Activated naive CD4-positive, alpha-beta T cell treated with anti-CD3 and anti-CD28 coated beads, Interleukin-2, amount 50 U/mL, for 24 hours (primary cell): ENCODE results near the gene ADAP1.

ENCODE experiments used
- H3K27ac Mint-ChIP-seq: one replicate; pipeline ENCODE4 v1.8.0; 2021; ENCODE audit warnings: mild to moderate bottlenecking, mixed read lengths
- H3K27me3 Mint-ChIP-seq: one replicate; pipeline ENCODE4 v1.8.0; 2021; ENCODE audit warnings: mixed read lengths
- H3K36me3 Mint-ChIP-seq: one replicate; pipeline ENCODE4 v1.8.0; 2021; ENCODE audit warnings: mixed read lengths
- H3K4me1 Mint-ChIP-seq: one replicate; pipeline ENCODE4 v1.8.0; 2021; ENCODE audit warnings: mixed read lengths
- H3K4me3 Mint-ChIP-seq: one replicate; pipeline ENCODE4 v1.8.0; 2021; ENCODE audit warnings: mild to moderate bottlenecking, mixed read lengths
- H3K9me3 Mint-ChIP-seq: one replicate; pipeline ENCODE4 v1.8.0; 2021; ENCODE audit warnings: mixed read lengths

ADAP1 gene

DNA sequence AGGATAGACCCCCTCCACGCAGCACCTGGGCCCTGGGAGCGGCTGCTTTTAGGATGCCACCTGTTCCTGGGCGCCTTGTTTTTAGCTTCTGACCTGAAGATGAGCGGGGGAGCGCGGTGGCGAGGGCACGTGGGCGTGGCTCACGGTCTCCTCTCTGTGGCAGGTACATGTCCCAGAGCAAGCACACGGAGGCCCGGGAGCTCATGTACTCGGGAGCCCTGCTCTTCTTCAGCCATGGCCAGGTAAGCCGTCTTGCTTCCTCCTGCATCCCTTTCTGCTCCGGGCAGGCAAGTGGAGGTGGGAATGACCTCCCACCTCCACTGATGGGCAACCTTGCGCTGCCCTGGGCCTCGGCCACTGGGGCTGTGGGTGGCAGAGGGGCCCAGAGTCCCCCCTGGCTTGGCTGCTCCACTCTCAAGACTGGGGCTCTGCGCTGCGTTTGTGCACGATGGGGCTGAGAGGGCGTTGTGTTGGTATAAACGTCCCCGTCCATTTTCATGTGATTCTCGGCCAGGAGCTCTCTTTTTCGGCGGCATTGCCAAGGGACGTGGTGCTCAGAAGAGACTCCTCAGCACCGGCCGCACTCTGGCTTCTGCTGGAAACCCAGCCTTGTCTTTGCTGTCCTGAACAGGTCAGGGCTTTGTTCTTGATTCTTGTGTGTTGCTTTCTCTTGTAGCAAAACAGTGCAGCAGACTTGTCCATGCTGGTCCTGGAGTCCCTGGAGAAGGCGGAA lies 68.4 kb downstream of the ADAP1 start:
- H3K27ac Mint-ChIP-seq = no peak overlapping the region
- H3K4me3 Mint-ChIP-seq = no peak overlapping the region
- H3K27me3 Mint-ChIP-seq = no peaks in the 10 kb centered on the region
- no peaks in the 10 kb centered on the region for H3K9me3 Mint-ChIP-seq
- no peaks in the 10 kb centered on the region for H3K36me3 Mint-ChIP-seq
- H3K4me1 Mint-ChIP-seq = peaks cover 20% of the 10 kb centered on the region

DNA sequence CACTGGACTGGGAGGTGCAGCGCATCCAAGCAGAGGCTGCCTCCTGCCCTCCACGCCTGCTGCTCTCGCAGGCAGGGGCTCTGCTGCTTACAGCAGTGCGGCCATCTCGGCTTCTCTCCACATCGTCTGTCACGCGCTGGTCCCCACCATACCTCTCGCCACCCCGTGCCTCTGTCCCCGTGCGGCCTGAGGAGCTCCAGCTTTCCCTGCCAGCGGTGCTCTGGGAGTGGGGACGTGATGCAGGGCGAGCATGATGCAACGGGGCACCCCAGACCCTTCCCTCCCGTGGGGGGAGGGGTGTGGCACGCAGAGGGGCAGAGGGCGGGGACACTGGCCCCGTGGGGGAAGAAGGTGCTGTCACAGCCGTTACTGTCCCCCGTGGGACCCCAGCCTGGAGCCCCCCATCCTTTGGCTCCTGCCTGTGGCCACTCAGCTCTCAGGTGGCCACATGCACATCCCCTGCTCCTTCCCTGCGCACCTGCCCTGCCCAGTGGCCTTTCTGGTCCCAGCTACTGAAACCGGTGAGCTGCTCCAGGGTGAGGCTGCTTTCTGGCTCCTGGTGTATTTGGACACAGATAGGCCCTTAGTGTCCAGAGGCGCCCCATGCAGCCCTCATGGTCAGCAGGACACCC lies 69.1 kb downstream of the ADAP1 start:
- H3K4me1 Mint-ChIP-seq = peaks cover 24% of the 10 kb centered on the region
- no peak overlapping the region for H3K4me3 Mint-ChIP-seq
- H3K36me3 Mint-ChIP-seq = no peaks in the 10 kb centered on the region

GRCh38 chr7:884191-885003 lies 70.1 kb downstream of the ADAP1 start:
- Mint-ChIP-seq H3K27me3 (no peaks in the 10 kb centered on the region), H3K36me3 (no peaks in the 10 kb centered on the region), H3K9me3 (no peaks in the 10 kb centered on the region), H3K4me1 (peaks cover 30% of the 10 kb centered on the region), H3K27ac (no peak overlapping the region), H3K4me3 (no peak overlapping the region)

More for the DNA sequence above, 69.1 kb downstream of the ADAP1 start:
- H3K9me3 Mint-ChIP-seq = no peaks in the 10 kb centered on the region
- H3K27ac Mint-ChIP-seq = no peak overlapping the region
- H3K27me3 Mint-ChIP-seq = no peaks in the 10 kb centered on the region

DNA sequence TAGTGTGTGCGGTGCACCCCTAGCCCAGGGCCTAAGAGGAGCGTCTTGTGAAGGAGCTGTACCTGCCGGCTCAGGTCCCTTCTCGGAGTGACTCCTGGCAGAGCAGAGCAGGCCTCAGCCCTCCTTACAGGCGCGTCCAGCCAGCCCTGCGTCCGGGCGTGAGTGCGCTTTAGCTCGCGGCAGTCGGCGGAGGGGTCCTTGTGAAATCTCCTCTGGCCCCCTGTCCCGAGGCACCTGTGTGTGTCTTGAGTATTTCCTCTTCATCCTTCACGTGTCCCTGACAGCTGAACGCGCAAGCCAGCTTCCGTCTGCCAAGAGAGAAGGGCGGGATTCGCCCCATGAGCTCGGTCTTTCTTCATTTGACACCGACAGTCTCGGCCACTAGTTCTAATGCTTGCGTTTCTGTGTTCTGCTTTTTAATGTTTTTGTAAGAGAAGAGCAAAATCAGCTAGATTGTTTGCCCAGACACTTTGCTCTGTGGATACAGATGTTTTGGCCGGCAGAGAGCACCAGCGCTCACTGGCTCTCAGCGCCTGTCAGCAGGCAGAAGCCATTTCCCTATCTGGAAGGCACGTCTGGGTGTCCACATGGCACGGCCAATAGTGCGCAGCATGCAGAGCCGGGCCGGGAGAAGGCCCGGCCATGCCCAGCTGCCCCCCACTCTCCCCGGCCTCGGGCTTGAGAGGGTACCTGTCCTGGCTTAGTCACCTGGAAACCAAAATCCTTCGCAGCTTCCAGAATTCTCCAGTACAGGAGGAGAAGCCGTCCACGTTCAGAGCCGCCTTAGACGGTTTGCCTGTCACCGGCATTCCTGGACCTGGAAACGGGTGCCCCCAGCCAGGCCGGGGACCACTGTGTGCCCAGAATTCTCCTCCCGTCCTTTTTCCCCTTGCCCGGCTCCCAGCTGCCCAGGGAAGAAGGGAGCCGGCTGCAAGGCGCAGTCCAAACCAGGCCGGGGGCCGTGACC lies 71.1 kb downstream of the ADAP1 start:
- Mint-ChIP-seq H3K27ac (no peak overlapping the region), H3K4me3 (no peak overlapping the region), H3K4me1 (peaks cover 38% of the 10 kb centered on the region), H3K36me3 (no peaks in the 10 kb centered on the region), H3K27me3 (no peaks in the 10 kb centered on the region), H3K9me3 (no peaks in the 10 kb centered on the region)

- Mint-ChIP-seq H3K4me1 (peaks cover 42% of the 10 kb centered on the region), H3K36me3 (no peaks in the 10 kb centered on the region), H3K27ac (no peak overlapping the region), H3K9me3 (no peaks in the 10 kb centered on the region), H3K27me3 (no peaks in the 10 kb centered on the region), H3K4me3 (no peak overlapping the region)
These were observed 72.0 kb downstream of the ADAP1 start for GRCh38 chr7:882336-883035.

DNA sequence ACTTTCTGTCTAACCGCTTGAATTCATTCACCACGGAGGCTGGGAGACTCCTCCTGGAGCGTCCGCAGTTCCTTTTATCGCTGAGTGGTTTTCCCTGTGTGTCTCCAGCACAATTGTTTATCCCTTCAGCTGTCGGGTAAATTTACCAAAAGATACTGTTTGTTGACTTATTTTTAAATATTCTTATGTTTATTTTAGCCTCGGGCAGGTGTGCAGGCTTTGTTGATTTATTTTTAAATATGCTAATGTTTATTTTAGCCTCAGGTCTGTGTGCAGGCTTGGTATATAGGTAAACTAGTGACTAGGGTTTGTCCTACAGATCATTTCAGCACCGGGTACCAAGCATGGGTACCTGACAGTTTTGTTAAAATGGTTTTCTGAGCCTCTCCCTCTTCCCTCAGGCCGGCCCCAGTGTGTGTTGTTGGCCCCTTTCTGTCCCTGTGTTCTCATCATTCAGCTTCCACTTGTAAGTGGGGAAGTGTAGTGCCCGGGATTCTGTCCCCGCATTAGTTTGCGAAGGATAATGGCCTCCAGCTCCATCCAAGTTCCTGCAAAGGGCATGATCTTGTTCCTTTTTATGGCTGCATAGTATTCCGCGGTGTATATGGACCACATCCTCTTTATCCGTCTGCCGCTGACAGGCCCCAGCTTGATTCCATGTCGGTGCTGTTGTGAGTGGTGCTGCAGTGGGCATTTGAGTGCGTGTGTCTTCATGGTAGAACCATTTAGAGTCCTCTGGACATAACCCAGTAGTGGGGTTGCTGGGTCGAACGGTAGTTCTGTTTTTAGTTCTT lies 72.8 kb downstream of the ADAP1 start:
- Mint-ChIP-seq H3K9me3 (no peaks in the 10 kb centered on the region), H3K27ac (peak overlapping the region; percentile 35), H3K4me3 (no peak overlapping the region), H3K36me3 (no peaks in the 10 kb centered on the region), H3K27me3 (no peaks in the 10 kb centered on the region), H3K4me1 (peaks cover 42% of the 10 kb centered on the region)

DNA sequence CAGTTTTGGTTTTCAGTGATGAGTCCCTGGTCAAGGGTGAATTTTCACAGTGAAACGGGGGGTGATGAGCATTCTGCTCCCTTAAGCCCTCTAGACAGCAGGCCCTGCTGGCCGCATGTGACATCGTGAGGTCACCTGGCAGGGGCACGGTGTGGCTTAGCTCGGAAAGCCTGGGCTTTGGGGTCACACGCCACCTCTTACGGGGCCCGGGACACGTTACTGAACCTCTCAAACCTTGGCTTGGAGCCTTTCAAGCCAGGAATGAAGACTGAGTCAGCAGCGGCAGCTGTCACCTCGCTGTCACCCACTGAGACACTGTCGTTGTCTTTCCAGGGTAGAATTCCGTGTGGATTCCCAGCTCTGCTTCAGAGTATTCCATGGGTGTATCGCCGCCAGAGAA lies 74.0 kb downstream of the ADAP1 start:
- no peaks in the 10 kb centered on the region for H3K9me3 Mint-ChIP-seq
- no peak overlapping the region for H3K27ac Mint-ChIP-seq
- H3K4me1 Mint-ChIP-seq = peaks cover 42% of the 10 kb centered on the region
- H3K36me3 Mint-ChIP-seq = no peaks in the 10 kb centered on the region
- H3K4me3 Mint-ChIP-seq = no peak overlapping the region
- no peaks in the 10 kb centered on the region for H3K27me3 Mint-ChIP-seq

- no peak overlapping the region for H3K27ac Mint-ChIP-seq
- no peaks in the 10 kb centered on the region for H3K9me3 Mint-ChIP-seq
- no peak overlapping the region for H3K4me3 Mint-ChIP-seq
- H3K27me3 Mint-ChIP-seq = no peaks in the 10 kb centered on the region
- H3K4me1 Mint-ChIP-seq = peaks cover 39% of the 10 kb centered on the region
- H3K36me3 Mint-ChIP-seq = no peaks in the 10 kb centered on the region
These were observed 74.8 kb downstream of the ADAP1 start for GRCh38 chr7:879706-880105.

- Mint-ChIP-seq H3K4me1 (peaks cover 36% of the 10 kb centered on the region), H3K9me3 (no peaks in the 10 kb centered on the region), H3K27me3 (no peaks in the 10 kb centered on the region), H3K4me3 (peak overlapping the region; percentile 76), H3K27ac (no peak overlapping the region), H3K36me3 (no peaks in the 10 kb centered on the region)
These were observed 75.4 kb downstream of the ADAP1 start for GRCh38 chr7:879093-879492.

DNA sequence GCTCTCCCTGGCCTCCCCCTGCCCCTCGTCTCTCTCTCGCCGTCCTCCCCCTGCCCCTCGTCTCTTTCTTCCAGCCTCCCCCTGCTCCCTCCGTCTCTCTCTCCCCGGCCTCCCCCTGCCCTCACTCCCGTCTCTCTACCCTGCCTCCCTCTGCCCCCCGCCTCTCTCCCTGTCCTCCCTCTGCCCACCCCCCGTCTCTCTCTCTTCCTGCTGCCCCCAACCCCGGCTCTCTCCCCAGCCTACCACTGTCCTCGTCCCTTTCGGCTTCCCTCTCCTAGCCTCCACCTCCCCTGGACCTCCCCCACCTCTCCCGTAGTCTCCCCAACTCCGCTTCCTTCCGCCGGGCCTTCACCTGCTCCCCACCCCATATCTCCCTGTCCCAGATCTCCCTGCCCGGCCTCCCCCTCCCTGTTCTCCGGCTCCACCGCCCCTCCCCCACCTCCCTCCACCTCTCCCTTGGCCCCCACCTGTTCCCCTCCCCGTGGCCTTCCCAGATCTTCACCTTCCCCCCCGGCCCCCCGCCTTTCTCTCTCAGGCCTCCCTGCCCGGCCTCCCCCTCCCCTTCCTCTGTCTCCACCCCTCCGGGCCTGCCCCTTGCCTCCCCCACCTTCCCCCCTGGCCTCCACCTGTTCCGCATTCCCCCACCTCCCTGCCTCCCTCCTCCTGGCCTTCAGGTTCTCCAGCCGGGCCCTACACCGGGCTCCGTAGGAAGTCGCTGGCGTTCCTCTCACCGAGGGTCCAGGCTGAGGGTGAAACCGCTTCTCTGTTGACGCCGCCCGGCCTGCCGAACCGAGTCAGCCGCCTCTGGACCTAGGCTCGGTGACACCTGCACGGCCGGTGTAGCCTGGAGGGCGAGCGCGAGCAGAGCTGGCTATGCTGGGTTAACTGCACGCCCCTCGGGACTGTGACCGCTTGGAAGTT lies 76.9 kb downstream of the ADAP1 start:
- no peaks in the 10 kb centered on the region for H3K9me3 Mint-ChIP-seq
- H3K4me1 Mint-ChIP-seq = peaks cover 38% of the 10 kb centered on the region
- peak overlapping the region; percentile 94 for H3K27ac Mint-ChIP-seq
- H3K27me3 Mint-ChIP-seq = no peaks in the 10 kb centered on the region
- peaks cover 6% of the 10 kb centered on the region for H3K36me3 Mint-ChIP-seq
- peak overlapping the region; percentile 94 for H3K4me3 Mint-ChIP-seq

DNA sequence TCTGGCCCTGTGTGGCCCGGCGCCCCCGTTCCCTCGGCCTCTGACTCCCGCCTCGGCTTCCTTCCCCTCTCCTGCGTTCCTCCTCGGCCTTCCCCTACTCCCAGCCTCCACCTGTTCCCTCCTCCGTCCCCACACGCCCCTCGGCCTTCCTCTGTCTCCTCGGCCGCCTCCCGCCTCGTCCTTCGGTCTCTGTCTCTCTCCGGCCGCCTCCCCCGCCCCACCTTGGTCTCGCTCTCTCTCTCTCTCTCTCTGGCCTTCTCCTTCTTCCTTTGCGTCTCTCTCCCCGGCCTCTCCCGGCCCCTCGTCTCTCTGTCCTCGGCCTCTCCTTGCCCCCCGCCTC lies 77.5 kb downstream of the ADAP1 start:
- peaks cover 6% of the 10 kb centered on the region for H3K36me3 Mint-ChIP-seq
- H3K27ac Mint-ChIP-seq = peak overlapping the region; percentile 94
- H3K4me1 Mint-ChIP-seq = peaks cover 36% of the 10 kb centered on the region
- H3K9me3 Mint-ChIP-seq = no peaks in the 10 kb centered on the region
- H3K27me3 Mint-ChIP-seq = no peaks in the 10 kb centered on the region
- H3K4me3 Mint-ChIP-seq = peak overlapping the region; percentile 94

- peak within 1 kb of the TSS; percentile 94 for H3K4me3 Mint-ChIP-seq
- H3K9me3 Mint-ChIP-seq = no peaks in the 10 kb centered on the region
- H3K4me1 Mint-ChIP-seq = peaks cover 33% of the 10 kb centered on the region
- H3K27me3 Mint-ChIP-seq = no peaks in the 10 kb centered on the region
- H3K36me3 Mint-ChIP-seq = peaks cover 6% of the 10 kb centered on the region
- H3K27ac Mint-ChIP-seq = peak within 1 kb of the TSS; percentile 94
These were observed 78.2 kb downstream of the ADAP1 start, which contains the start of gene GET4 for GRCh38 chr7:876077-876971. Gene GET4, plus strand, starts transcription at chr7:876554. Its CDS starts 92 bp downstream, at chr7:876646.
